Measurements from ENCODE around the gene PARD3B. TPM values are rescaled to one million over a fixed set of nuclear protein-coding genes. Genes with fewer than 3 reads are reported as not detected.
A peak's percentile ranks its signal among the peaks of the same experiment; 100 is the strongest.

PARD3B gene
- total and polyA plus RNA-seq, 2 of the 8 experiments (the other 6 are each of a cell fraction or from before 2014, with no cell fraction given) = 1.2 to 5.7 TPM

GRCh38 chr2:204776781-204777559 lies 231.7 kb downstream of the PARD3B start:
- no peaks in the 10 kb centered on the region for H3K79me2 ChIP-seq (ENCODE audit: control insufficient read depth in 1 of 2, insufficient read depth in 2 of 2, low read length in 2 of 2)
- no peak overlapping the region for H2BK12ac ChIP-seq (ENCODE audit: low read depth, low read length)
- no peak overlapping the region for H3K4ac ChIP-seq (replicated peaks; ENCODE audit: insufficient read length, low read depth, low read length)
- POLR2A ChIA-PET (ENCODE audit: partially characterized antibody) = no interaction called here
- H3K36me3 ChIP-seq (ENCODE audit: control insufficient read depth in 2 of 4, insufficient read depth in 4 of 4, low read length in 3 of 4) = no peaks in the 10 kb centered on the region; a peak in 1 of 8 replicates
- no peaks in the 10 kb centered on the region for H3K9me3 ChIP-seq (ENCODE audit: insufficient read depth in 2 of 2, low read depth in 1 of 2, low read length in 1 of 2)
- no peak overlapping the region for H2BK20ac ChIP-seq (ENCODE audit: low read length)
- no peak overlapping the region for H2BK15ac ChIP-seq (ENCODE audit: low read length)
- FAIRE-seq (no peak), DNase-seq (ENCODE audit: low read depth in 1 of 2, low spot score in 2 of 2) (no peak)
- no peak overlapping the region for H2BK120ac ChIP-seq (replicated peaks; ENCODE audit: low read depth, low read length)
- H3K27me3 ChIP-seq (replicated peaks in 1 of 4; ENCODE audit: control insufficient read depth in 3 of 4, extremely low read depth in 1 of 4, insufficient read depth in 3 of 4, low read length in 3 of 4) = no peaks in the 10 kb centered on the region
- 0 out of 2 replicates have a peak, but pooled peaks cover 2% of the 10 kb centered on the region for H3K23me2 ChIP-seq (ENCODE audit: low read depth, low read length)
- no peak overlapping the region for H3K4me2 ChIP-seq (ENCODE audit: insufficient read depth in 1 of 2, low read depth in 2 of 2, low read length in 2 of 2)
- H3K56ac ChIP-seq (replicated peaks; ENCODE audit: insufficient read length, low read depth, low read length) = no peak overlapping the region
- H4K5ac ChIP-seq (ENCODE audit: insufficient read length, low read depth, low read length) = no peak overlapping the region
- no peak overlapping the region for H3K14ac ChIP-seq (ENCODE audit: insufficient read length)
- no peak overlapping the region for H4K91ac ChIP-seq (replicated peaks; ENCODE audit: insufficient read length, low read length)
- CTCF ChIA-PET (ENCODE audit: partially characterized antibody) = no interaction called here
- H3K4me1 ChIP-seq (replicated peaks in 1 of 4; ENCODE audit: control insufficient read depth in 3 of 4, insufficient read depth in 4 of 4, low read length in 3 of 4) = no peaks in the 10 kb centered on the region
- H2AK5ac ChIP-seq (ENCODE audit: low read depth, low read length) = 0 out of 2 replicates have a peak overlapping the region, but pooled peaks have one; percentile 82
- H3K27ac ChIP-seq (ENCODE audit: low read depth, low read length) = no peak overlapping the region
- H2BK5ac ChIP-seq (ENCODE audit: low read depth, low read length) = no peak overlapping the region
- no peaks in the 10 kb centered on the region for H3K79me1 ChIP-seq (ENCODE audit: low read depth, low read length)
- H3K18ac ChIP-seq (ENCODE audit: extremely low read depth, low read length) = no peak overlapping the region
- no peak overlapping the region for H4K8ac ChIP-seq (ENCODE audit: extremely low read depth, insufficient read depth, low read length)
- no peaks in the 10 kb centered on the region for H4K20me1 ChIP-seq (replicated peaks in 1 of 2; ENCODE audit: control insufficient read depth in 1 of 2, insufficient read depth in 2 of 2, low read length in 2 of 2)
- no peak overlapping the region for H3K9ac ChIP-seq (replicated peaks in 1 of 4; ENCODE audit: extremely low read depth in 1 of 4, low read depth in 3 of 4, low read length in 3 of 4)
- no peak overlapping the region for H3K4me3 ChIP-seq (ENCODE audit: extremely low read depth in 1 of 4, insufficient read depth in 2 of 4, low read depth in 3 of 4, low read length in 4 of 4)
- no peak overlapping the region for H3K23ac ChIP-seq (ENCODE audit: insufficient read length)
- no peak overlapping the region for H2AFZ ChIP-seq (ENCODE audit: low read length)
- whole genome bisulfite sequencing, 2 experiments (ENCODE audit: extremely low coverage in 1 of 2, insufficient coverage in 1 of 2, insufficient read length in 1 of 2, insufficient replicate concordance in 2 of 2, low coverage in 1 of 2, low lambda C conversion rate in 2 of 2, missing lambda C conversion rate in 1 of 2) = 94% methylated on average over 1 of the region's 1 CpG; no CpG with 5 or more reads in 1 of the 2 experiments
- no peak for TF ChIP-seq CHD1 (IDR thresholded peaks at IDR 0.05; ENCODE audit: low read depth, low read length)
- no peak for TF ChIP-seq EZH2 (IDR thresholded peaks at IDR 0.05; ENCODE audit: low read depth, low read length, severe bottlenecking)
- TF ChIP-seq ZNF274 (IDR thresholded peaks at IDR 0.05; ENCODE audit: borderline replicate concordance, extremely low read depth, low read length) = no peak
- no peak for TF ChIP-seq RNF2 (IDR thresholded peaks at IDR 0.05; ENCODE audit: borderline replicate concordance, low read depth, low read length, missing control alignments, poor library complexity, severe bottlenecking)
- TF ChIP-seq JUN (IDR thresholded peaks at IDR 0.05; ENCODE audit: low read depth, low read length) = no peak
- TF ChIP-seq SP4 (IDR thresholded peaks at IDR 0.05; ENCODE audit: low read length) = no peak
- no peak for TF ChIP-seq SP2 (IDR thresholded peaks at IDR 0.05; ENCODE audit: low read length)
- TF ChIP-seq KDM1A (IDR thresholded peaks at IDR 0.05; ENCODE audit: borderline replicate concordance, low read length) = no peak
- no peak for TF ChIP-seq BCL11A (IDR thresholded peaks at IDR 0.05; ENCODE audit: low read depth in 2 of 2, low read length in 2 of 2)
- TF ChIP-seq GTF2F1 (IDR thresholded peaks at IDR 0.05; ENCODE audit: borderline replicate concordance, low read depth, low read length) = no peak
- no peak for TF ChIP-seq EP300 (IDR thresholded peaks at IDR 0.05; ENCODE audit: borderline replicate concordance in 1 of 2, low read depth in 2 of 2, low read length in 2 of 2)

Measured in H1 (cell line).